GM18858 (cell line): Measurements from ENCODE around the gene KRT74.
"Not testable (repeated sequence)": the region's sequence is repeated elsewhere in the genome, so short reads cannot be mapped to it uniquely, and the experiment has no call there.

Source experiments
- ATAC-seq: cut with Tn5 transposase; IDR thresholded peaks from one replicate; pipeline ENCODE4 v1.9.1; 2021; ENCODE audit not compliant: unreplicated experiment

Gene KRT74

DNA sequence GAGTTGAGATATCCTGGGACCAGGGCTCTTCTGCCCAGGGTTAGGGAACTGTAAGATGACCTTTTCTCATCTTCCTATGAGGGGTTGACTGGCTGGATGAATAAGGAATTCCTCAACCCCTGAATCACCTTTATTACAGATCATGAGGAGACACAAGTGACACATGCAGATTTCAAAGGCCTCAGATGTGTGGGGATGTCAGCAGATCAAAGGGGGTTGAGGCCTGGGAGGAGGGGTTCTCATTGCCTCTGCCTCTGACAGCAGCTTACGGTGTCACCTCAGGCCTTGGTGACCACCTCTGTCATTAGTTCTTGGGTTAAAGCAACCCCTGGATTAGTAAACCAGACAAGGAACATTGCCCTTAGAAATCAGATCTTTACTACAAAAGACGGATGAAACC lies 29.7 kb upstream of the KRT74 start:
- ATAC-seq: no peak

DNA sequence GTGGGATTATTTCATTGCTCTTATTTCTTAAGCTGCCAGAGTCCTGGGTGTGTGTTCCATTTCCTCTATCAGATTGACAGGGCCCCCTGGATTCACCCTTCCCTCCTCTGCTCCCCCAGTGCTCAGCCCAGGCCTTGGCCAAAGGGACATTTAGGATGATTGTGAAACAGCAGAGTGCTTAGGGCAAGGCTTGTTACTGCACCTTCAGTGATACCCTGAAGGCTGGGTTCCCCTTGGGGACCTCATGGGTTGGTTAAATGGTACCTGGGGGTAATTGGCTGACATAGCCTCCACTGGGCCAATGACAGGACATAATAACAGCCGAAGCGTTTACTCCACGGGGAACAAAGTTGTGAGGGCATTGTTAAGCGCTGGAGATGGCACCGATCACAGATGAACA lies 28.9 kb upstream of the KRT74 start:
- no peak for ATAC-seq

DNA sequence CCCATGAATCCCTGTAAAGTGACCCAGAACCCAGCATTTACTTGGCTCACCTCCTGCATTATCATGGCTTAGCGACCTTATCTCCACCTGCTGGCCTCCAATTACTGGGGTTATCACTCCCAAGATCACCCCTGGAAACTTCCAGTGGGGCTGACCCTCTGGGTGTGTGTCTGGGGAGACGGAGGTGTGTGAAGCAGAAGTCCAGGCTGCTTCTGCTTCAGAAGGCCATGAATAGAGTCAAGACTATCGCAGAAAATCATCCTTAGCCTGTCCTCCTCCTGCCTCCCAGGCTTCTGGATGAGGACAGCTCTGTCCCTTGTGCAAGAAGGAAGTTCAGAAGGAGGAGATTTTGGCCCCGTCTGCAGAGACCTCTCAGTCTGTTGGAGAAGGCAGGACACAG lies 28.0 kb upstream of the KRT74 start:
- ATAC-seq: no peak

DNA sequence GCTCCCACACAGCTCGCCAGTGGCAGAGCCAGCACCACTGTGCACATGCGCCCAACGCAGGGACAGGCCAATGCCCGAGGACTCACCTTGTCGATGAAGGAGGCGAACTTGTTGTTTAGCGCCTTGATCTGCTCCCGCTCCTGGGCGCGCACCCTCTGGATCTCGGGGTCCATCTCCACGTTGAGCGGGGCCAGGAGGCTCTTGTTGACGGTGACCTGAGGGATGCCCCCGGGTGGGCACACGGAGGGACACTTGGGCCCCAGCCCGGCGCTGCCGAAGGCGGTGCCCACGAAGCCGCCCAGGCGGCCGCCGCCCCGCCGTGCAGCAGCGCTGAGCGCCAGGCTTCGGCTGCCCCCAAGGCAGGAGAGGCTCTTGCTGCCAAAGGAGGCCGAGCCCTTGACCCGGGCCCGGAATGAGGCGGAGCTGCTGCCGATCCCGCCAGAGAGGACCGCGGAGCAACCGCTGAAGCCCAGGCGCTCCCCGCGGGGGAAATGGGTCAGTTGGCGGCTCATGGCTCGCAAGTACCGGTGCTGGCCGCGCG lies 27.4 kb upstream of the KRT74 start, which contains the start of gene KRT72:
Gene KRT72 (minus strand): TSS at position 523 of the 541 bp plus-strand sequence. CDS start 11 bp downstream, at position 512.
- ATAC-seq: no peak

DNA sequence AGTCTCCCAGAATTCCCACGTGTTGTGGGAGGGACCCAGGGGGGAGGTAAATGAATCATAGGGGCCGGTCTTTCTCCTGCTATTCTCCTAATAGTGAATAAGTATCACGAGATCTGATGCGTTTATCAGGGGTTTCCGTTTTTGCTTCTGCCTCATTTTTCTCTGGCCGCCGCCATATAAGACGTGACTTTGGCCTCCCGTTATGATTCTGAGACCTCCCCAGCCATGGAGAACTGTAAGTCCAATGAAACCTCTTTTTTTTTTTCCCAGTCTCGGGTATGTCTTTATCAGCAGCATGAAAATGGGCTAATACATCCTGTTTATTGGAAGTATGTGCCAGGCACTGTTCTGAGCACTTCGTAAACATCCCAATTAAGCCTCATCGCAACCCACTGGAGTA lies 26.8 kb upstream of the KRT74 start:
- ATAC-seq: no peak

DNA sequence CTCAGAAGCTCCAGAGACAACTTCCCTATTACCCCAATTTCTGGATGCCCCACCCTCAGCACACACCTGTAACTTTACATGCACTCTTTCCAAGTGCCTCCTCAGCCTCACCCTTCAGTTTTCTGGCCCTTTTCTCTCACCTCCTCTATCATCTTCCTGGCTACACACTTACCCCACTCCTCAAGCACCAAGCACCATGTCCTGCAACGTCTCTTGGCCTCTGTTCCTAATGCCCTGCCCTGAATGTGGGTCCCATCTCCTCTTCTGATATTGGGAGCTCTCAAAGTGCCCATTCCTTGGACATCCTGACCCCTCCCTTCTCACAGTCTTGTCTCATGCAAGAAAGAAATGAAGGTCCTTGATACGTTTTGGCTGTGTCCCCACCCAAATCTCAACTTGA lies 26.4 kb upstream of the KRT74 start:
- ATAC-seq: no peak

DNA sequence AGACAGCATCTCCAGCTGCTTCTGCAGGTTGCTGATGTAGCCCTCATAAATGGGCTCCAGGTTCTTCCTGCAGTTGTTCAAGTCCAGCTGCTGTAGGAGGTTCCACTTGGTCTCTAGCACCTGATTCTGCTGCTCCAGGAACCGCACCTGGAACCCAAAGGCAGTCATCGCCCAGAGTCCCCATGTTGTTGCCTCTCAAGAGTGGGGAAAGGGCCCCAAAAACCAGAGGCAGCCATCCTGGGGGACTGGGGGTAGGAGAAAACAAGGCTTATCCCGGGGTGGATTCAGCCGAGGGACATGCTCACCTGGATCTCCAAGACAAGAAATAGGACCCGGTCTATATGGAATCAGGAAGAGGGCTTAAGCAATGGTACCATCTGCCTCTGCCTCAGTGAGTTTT lies 25.3 kb upstream of the KRT74 start:
- no peak for ATAC-seq

DNA sequence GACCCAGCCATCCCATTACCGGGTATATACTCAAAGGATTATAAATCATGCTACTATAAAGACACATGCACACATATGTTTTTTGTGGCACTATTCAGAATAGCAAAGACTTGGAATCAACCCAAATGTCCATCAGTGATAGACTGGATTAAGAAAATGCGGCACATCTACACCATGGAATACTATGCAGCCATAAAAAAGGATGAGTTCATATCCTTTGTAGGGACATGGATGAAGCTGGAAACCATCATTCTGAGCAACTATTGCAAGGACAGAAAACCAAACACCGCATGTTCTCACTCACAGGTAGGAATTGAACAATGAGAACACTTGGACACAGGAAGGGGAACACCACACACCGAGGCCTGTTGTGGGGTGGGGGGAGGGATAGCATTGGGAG lies 20.6 kb upstream of the KRT74 start:
- ATAC-seq: not testable (repeated sequence)

DNA sequence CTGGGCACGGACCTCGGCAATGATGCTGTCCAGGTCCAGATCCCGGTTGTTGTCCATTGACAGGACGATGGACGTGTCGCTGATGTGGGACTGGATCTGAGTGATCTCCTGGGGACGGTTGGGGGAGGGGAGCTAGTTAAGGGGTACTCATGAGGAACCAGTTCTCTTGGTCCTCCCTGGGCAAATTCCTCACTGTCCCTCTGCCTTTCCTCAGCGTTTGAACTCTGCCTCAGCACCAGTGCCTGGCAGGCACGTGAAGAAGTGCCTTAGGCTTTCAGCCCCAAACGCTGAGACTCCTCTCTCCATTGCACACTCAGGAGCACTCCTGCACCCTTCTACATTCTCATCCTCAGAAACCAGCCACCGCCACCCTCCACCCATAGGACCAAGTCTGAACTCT lies 17.9 kb upstream of the KRT74 start:
- ATAC-seq: no peak

DNA sequence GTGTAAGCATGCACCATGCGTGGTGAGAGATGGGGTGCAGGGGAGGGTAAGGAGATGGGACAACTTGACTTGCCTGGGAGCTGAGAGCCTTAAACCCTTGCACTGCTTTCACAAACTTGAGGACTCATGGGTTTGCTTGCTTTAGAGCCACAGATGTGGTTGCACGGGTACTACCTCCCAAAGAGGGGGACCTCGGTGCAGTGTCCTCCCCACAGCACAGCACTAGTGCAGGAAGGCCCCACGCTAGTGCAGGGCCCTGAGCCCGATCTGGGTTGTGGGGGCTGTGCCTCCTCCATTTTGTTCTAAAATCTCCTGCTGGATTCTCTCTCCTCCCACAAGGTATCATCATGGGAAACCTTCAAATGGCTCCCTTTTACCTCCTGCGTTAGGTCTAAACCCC lies 16.4 kb upstream of the KRT74 start:
- ATAC-seq: no peak

DNA sequence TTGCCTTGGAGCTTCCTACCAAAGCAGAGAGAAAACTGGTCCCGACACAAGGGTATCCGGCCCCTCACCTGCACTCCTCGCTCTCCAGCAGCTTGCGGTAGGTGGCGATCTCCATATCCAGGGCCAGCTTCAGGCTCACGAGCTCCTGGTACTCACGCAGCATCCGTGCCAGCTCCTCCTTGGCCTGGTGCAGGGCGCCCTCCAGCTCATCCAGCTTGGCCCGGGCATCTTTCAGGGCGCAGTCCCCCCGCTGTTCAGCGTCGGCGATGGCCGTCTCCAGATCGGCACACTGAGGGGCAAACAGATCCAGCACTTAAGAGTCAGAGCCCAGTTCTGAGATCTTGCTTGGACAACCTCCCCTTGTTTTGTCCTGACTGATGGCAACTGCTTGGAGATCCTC lies 13.9 kb upstream of the KRT74 start:
- no peak for ATAC-seq

DNA sequence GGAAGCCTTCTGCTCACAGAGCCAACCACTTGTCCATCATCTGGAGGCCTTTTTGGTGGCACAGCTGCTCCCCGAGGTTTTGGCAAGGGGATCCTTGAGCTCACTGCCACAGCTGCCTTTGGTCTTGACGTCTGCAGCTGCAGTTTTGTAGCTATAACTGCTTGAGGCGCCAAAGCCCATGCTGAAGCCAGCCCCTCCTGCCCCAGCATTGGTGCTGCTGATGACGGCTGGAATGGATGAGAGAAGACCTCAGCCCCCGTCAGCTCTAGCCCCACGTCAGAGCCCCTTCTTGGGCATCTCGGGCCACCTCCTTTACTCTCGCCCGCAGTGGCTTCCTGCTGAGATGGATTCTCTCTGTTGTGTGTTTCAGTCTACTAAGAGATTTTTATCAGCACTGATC lies 12.3 kb upstream of the KRT74 start:
- no peak for ATAC-seq

DNA sequence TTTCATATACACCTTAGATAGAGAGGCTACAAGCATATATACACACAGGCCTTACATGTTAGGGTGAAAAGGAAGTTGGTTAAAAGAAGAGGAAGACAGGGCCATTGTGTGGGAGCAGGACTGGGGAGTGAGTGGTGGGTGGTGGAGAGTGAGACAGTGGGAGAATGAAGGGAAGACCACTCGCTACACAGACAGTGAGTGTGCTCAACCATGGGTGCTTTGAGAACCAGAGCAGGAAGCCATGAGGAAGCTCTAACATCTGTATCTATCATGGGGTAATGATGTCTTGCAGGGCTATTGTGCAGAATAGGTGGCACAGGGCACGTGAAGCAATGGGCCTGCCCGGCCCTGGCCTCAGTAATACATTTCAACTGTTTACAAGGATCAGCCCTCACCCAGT lies 11.4 kb upstream of the KRT74 start:
- no peak for ATAC-seq

DNA sequence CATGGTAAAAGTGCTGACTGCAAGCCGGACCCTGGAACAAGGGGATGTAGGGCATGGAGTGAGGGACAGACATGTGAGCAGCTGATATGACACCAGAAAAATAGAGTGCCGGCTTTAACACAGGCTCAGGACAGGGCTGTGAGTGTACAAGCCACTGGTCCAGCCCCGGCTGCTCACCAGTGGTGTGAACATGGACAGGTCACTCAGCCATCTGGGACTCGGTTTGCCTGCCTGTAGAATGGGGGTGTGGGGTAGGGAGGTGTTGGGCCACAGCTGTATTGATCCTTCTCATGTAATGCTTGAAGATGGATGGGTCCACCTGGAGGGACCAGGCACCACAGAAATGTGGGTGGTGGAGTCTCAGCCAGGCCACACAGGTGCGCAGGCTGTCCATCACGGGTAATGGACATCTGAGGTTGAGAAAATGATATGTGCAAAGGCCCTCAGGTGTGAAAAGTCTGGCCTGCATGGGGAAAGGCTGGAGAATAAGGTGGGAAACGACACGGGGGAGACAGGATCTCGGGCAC lies 10.6 kb upstream of the KRT74 start:
- no peak for ATAC-seq

DNA sequence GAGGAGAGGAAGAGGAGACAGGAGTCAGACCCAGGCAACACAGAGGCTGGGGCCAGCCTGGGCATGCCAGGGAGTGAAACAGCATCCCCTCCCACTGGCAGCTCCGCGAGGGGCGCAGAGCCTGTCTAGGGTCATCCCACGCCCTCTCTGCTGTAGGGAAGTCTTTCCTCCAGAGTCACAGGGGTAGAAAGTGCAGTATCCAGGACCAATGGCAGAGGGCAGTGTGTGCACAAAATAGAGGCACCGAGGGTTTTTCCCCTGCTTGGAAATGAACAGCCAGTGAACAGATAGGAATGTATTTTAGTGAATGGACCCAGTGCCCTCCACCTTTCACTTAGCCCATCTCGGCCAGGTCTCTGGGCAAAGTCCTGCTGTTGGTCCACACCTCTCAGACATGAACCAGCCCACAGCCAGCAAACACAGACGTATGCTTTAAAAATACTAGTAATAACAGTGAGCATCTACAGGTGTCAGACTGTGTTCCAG lies 9.4 kb upstream of the KRT74 start:
- no peak for ATAC-seq

DNA sequence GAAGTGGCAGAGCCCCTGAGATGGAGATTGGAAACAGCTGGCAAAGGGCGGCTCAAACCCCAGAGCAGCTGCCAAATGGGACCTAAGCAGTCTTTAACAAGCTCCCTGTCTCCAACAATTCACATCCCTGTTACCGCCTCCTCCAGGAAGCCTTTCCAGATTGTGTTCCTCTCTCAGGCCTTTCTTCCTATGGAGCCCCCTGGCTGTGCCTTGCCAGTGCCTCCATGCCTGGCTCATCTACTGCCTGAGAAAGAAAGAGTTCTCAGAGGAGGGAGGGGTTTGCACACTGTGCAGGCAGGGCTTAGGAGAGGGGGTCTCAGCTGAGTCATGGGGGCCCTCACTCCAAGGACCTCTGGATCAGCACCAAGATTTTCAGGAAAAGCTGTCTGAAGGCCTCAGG lies 8.8 kb upstream of the KRT74 start:
- no peak for ATAC-seq

DNA sequence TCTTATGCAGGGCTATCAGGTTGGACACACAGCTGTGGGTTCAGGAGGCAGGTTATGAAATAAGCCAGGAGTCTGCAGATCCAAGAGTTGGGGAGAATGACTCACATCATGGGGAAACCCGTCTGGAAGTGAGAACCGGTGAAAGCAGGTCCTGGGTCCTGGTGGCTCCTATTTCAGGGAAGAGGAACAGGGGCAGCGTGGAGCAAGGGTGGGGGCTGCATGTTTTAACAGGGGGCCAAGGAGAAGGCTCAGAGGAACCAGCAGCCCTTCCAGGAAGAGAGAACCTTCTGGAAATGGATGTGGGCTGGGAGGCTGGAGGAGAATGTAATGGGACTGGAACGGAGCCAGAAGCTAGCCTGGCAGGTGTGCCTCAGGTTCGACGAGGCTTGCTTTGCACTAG lies 7.8 kb upstream of the KRT74 start:
- no peak for ATAC-seq

DNA sequence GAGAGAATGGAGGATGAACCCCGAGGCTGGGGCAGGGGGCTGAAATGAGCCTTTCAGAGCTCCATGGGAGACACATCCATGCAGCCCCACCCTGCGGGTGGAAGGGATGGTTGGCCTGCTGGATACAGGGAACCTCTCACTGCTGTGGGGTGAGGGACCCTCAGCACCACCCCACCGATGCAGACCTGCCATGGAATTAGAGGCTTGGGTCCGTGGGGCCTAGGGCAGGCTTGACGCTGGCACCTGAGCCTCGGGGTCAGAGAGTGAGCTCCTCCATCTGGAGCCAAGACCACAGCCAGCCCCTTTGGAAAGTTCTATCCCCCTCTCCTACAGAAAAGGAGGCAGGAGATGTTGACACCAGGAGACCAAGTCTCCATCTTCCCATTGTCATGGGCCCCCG lies 7.4 kb upstream of the KRT74 start:
- ATAC-seq: no peak

DNA sequence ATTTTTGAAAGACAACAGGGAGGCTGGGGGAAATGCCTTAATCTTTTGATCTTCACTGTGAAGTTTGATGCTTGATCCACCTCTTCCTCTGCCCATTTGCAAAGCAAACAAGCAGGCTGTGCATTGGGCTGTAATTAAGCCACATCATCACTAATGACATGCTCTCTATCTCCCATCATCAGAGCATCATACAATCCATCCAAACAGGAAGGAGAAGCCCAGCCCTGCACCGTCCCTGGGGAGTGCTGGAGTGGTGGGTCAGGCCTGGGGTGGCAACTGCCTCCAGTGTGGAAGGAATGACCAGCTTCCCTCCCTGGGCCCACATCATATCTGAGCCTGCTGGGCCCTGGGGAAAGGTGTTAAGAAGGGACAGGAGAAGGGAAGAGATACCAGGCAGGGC lies 6.9 kb upstream of the KRT74 start:
- no peak for ATAC-seq

DNA sequence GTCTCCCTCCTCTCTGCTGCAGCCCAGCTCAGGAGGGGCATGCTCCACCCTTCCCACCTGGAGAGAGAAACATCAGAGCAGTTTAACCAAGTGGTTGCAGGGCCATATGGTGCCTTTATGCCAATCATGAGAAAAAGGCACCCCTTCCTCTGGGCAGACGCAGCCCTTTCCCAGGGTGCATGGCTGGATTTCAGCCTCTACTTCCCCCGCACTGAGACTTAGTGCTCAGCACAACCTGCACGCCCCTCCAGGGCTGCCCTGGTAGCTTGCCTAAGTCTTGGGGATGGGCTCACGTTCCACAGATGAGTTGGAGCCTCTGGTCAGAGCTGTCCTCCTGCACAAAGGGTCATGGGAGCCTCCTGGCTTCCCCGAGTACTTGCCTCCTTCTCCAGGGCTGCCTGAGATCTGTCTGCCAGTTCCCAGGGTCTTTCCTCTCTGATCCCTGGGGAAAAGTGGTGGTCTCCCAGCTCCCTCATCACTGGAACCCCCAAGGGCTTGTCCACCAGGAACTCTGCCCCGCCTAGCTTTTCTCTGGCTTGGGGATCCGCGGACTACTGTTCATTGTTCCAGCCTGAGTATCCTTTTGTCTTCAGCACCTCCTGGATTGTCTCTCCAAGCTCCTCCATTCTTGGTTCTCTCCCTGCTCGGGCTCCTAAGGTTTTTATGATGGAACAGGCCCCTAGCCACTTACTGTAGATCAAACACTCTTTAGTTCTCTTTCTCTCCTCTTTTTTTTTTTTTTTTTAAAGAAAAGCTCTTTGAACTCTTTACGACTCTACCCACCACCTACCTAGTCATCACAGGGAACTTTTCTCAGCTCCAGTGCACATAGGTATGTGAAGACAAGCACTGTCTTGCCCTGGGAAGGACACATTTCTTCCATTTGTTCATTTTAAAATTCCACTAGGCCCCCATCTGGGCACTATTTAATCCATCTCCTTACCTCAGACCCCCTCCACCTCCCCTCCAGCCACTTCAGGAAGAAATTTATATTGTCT lies 6.1 kb upstream of the KRT74 start:
- ATAC-seq: no peak

DNA sequence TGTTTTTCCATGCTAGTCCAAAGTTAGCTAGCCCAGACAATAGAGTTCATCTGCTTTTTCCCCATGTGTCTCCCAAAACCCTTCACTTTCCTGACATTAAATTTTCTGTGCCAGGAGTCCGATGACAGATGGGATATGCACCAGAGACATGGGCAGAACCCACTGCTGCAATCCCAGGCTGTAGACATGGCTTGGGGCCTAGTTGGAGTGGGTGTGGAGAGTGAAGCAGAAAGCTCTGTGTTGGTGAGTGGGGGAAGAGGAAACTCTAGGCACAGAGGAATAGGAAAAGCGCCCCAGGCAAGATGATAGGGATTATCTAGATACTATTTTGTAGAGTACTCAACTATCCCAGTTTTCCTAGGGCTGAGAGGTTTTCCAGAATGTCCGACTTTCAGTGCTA lies 4.8 kb upstream of the KRT74 start:
- ATAC-seq: no peak

DNA sequence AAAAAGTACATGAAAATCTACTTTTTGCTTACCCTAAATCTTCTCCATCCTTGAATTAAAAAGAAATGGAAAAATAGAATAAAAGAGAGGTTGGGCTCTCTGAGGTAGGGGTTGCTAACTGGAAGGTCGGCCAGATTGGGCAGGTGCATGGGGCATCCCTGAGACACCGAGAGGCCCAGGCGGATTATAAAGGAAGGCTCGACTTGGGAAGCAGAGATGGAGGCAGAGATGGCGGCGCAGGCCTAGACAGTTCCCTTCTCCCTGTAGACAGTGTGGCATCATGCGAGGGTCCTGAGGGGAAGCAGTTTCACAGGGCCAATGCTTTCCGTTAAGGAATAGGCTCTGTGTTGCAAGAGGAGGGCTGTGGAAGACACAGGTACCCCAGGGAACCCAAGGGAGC lies 3.7 kb upstream of the KRT74 start:
- ATAC-seq: no peak
